ENCODE results near the gene RGCC.
A peak's percentile ranks its signal among the peaks of the same experiment; 100 is the strongest.
"Not testable (repeated sequence)": the region's sequence is repeated elsewhere in the genome, so short reads cannot be mapped to it uniquely, and the experiment has no call there.

RGCC gene

DNA sequence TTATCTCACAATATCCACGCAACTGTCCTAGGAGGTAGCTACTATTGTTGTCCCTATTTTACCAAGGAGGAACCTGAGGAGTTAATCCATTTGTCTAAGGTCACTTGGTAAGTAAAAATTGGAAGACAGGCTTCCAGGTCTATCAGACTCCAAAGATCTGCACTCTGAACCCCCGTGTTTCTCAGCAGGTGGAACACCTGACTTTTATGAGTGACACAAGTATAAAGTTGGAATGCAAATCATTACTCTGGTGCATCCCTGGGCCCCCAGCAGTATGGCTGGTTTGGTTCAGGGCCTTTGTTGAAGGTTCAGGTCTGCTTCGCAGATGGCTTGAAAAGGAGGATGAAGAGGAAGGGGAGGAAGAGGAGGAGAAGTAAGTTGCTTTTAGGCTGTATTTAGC is 46.0 kb downstream of the RGCC start (continued):
- TF ChIP-seq ZNF561 (tag by site-specific recombination; IDR thresholded peaks at IDR 0.05; ENCODE audit: borderline replicate concordance) (no peak), HOXC10 (CRISPR knock-in tag; IDR thresholded peaks at IDR 0.05) (no peak), REST (tag by site-specific recombination; IDR thresholded peaks at IDR 0.05) (no peak), ZNF792 (tag by site-specific recombination; IDR thresholded peaks at IDR 0.05) (no peak)

DNA sequence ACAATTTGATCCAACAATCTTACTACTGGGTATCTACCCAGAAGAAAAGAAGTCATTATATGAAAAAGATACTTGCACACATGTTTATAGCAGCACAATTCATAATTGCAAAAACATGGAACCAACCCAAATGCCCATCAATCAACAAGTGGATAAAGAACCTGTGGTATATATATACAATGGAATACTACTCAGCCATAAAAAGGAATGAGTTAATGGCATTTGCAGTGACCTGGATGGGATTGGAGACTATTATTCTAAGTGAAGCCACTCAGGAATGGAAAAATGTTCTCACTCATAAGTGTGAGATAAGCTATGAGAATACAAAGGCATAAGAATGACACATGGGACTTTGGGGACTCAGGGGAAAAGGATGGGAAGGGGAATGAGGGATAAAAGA is 47.3 kb downstream of the RGCC start:
- POLR2A ChIA-PET; H3K27ac ChIP-seq (ENCODE audit: extremely low read depth, low read depth, low read length); H3K36me3 ChIP-seq (ENCODE audit: control insufficient read depth in 2 of 2, insufficient read depth in 1 of 2, low read length in 2 of 2); H3K9me3 ChIP-seq (ENCODE audit: control insufficient read depth, insufficient read depth, low read depth, low read length); H3K4me1 ChIP-seq (ENCODE audit: control insufficient read depth, insufficient read depth, low read length); H3K4me3 ChIP-seq (ENCODE audit: low read depth, low read length): not testable (repeated sequence)
- TF ChIP-seq SCRT1 (tag by site-specific recombination; IDR thresholded peaks at IDR 0.05; ENCODE audit: borderline replicate concordance) (0 out of 2 replicates have a peak, but pooled peaks have one; percentile 8), ZNF146 (tag by site-specific recombination; IDR thresholded peaks at IDR 0.05) (peak; percentile 51; the same call in 1 of the 2 replicates), SCRT2 (tag by site-specific recombination; IDR thresholded peaks at IDR 0.05) (0 out of 2 replicates have a peak, but pooled peaks have one; percentile 33)
- CTCF ChIA-PET, result interaction anchor here (0.7 kb wide), 1 partner anchor 940 kb away, joined by 4 read pairs; no protein-coding TSS in a partner anchor

DNA sequence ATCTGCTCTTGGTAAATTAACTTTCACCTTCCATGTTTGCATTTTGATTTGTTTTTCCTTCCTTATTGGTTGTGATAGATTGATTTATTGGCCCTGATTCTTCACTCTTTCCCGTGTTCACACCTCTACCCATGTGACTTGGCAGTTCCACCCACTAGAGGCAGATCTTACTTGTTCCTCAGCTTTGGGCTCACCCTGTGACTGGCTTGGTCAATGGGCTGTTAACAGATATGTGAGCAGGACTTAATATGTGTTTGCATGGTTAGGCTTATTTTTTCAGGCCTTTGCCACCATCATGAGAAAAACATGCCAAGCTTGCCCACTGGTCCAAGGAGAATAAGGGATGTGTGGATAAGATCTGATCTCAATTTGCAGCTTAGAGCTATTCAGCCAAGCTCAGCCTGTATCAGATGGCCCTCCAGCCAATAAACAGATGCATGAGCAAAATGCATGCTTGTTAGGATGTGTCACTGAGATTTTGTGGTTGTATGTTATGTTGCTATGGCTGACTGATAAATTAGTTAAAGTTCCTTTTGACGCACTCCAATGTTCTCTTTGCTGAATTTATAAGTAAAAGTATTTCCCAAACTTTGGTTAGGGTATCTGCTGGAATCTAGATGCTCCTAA is 48.0 kb downstream of the RGCC start:
- H3K27ac ChIP-seq (ENCODE audit: extremely low read depth, low read depth, low read length), result no peak overlapping the region
- H3K4me3 ChIP-seq (ENCODE audit: low read depth, low read length), result no peak overlapping the region
- H3K36me3 ChIP-seq (ENCODE audit: control insufficient read depth in 2 of 2, insufficient read depth in 1 of 2, low read length in 2 of 2), result no peaks in the 10 kb centered on the region
- POLR2A ChIA-PET, result no interaction called here
- no peaks in the 10 kb centered on the region for H3K9me3 ChIP-seq (ENCODE audit: control insufficient read depth, insufficient read depth, low read depth, low read length)
- no peak for TF ChIP-seq ZNF274 (IDR thresholded peaks at IDR 0.05; ENCODE audit: low read length)
- TF ChIP-seq ZNF274 (tag by site-specific recombination; IDR thresholded peaks at IDR 0.05; ENCODE audit: borderline replicate concordance), result no peak
- TF ChIP-seq ZNF791 (tag by site-specific recombination; IDR thresholded peaks at IDR 0.05), result no peak
- no peak for TF ChIP-seq OVOL3 (tag by site-specific recombination; IDR thresholded peaks at IDR 0.05)
- TF ChIP-seq ZBTB48 (tag by site-specific recombination; IDR thresholded peaks at IDR 0.05), result no peak
- no peaks in the 10 kb centered on the region for H3K4me1 ChIP-seq (ENCODE audit: control insufficient read depth, insufficient read depth, low read length)
- CTCF ChIA-PET, result no interaction called here

GRCh38 chr13:41506312-41506711 is 49.0 kb downstream of the RGCC start:
- no peaks in the 10 kb centered on the region for H3K36me3 ChIP-seq (ENCODE audit: control insufficient read depth in 2 of 2, insufficient read depth in 1 of 2, low read length in 2 of 2)
- H3K27ac ChIP-seq (ENCODE audit: extremely low read depth, low read depth, low read length), result no peak overlapping the region
- H3K9me3 ChIP-seq (ENCODE audit: control insufficient read depth, insufficient read depth, low read depth, low read length), result no peaks in the 10 kb centered on the region
- no peak overlapping the region for H3K4me3 ChIP-seq (ENCODE audit: low read depth, low read length)
- H3K4me1 ChIP-seq (ENCODE audit: control insufficient read depth, insufficient read depth, low read length), result no peaks in the 10 kb centered on the region
- POLR2A ChIA-PET, result no interaction called here
- CTCF ChIA-PET, result no interaction called here
- TF ChIP-seq REPIN1 (tag by site-specific recombination; IDR thresholded peaks at IDR 0.05; ENCODE audit: low read depth) (no peak), ZNF747 (tag by site-specific recombination; IDR thresholded peaks at IDR 0.05) (no peak), REST (tag by site-specific recombination; IDR thresholded peaks at IDR 0.05) (no peak)

All from HEK293 (cell line).